Cardiac fibroblast (primary cell): Measurements from ENCODE around the gene ZSCAN12.

Experiments
- DNase-seq, 2 donors: peaks; one replicate each; pipeline versions ENCODE4 v3.0.0 to v3.0.0-alpha.2; 2010; ENCODE audit warnings: low read depth in 2 of 2
- H3K4me3 ChIP-seq, 2 donors: replicated peaks in 1 of 2; 1 replicate in 1 of 2; 2 replicates in 1 of 2; pipeline ENCODE4 v1.5.1; 2011; ENCODE audit warnings: low read depth in 2 of 2, low read length in 2 of 2, mild to moderate bottlenecking in 2 of 2, moderate library complexity in 1 of 2
- CTCF ChIP-seq: IDR thresholded peaks from one replicate; pipeline ENCODE4 v1.5.1; 2011; ENCODE audit warnings: low read depth, mild to moderate bottlenecking, low read length, inconsistent platforms

The ZSCAN12 gene

GRCh38 chr6:28436404-28436803 lies 36.9 kb upstream of the ZSCAN12 start:
- no peak for DNase-seq
- no peak overlapping the region for H3K4me3 ChIP-seq
- TF ChIP-seq CTCF = no peak

- TF ChIP-seq CTCF = no peak
- H3K4me3 ChIP-seq = no peak overlapping the region
- DNase-seq = no peak
Observed at GRCh38 chr6:28433119-28433518, 33.6 kb upstream of the ZSCAN12 start.

- H3K4me3 ChIP-seq = no peak overlapping the region
- no peak for TF ChIP-seq CTCF
- no peak for DNase-seq
Observed at GRCh38 chr6:28429781-28430180, 30.2 kb upstream of the ZSCAN12 start.

- DNase-seq = no peak
- no peak for TF ChIP-seq CTCF
- H3K4me3 ChIP-seq = no peak overlapping the region
Observed at GRCh38 chr6:28425944-28426541, 26.5 kb upstream of the ZSCAN12 start.

GRCh38 chr6:28424163-28424562 lies 24.6 kb upstream of the ZSCAN12 start:
- no peak for DNase-seq
- no peak for TF ChIP-seq CTCF
- H3K4me3 ChIP-seq = no peak overlapping the region

- no peak for DNase-seq
- H3K4me3 ChIP-seq = no peak overlapping the region
- no peak for TF ChIP-seq CTCF
Observed at GRCh38 chr6:28423546-28423945, 24.0 kb upstream of the ZSCAN12 start.

- TF ChIP-seq CTCF = no peak
- H3K4me3 ChIP-seq = no peak overlapping the region
- no peak for DNase-seq
Observed at GRCh38 chr6:28413681-28414080, 14.1 kb upstream of the ZSCAN12 start.
